ENCODE data around the gene AIFM2. TPM values are rescaled to one million over a fixed set of nuclear protein-coding genes. Genes with fewer than 3 reads are reported as not detected.

AIFM2 gene
- total RNA-seq, 1 donor from 2014 or later, result 10.6 TPM

Other genes with a start within 250 kb of the AIFM2 start
- gene MACROH2A2, start 80.0 kb downstream of the AIFM2 start, total RNA-seq, result 15.5 TPM
- gene TYSND1, start 13.9 kb upstream of the AIFM2 start, total RNA-seq, result 15.7 TPM
- 57.9 TPM for gene SAR1A, start 37.7 kb upstream of the AIFM2 start, total RNA-seq
- 79.3 TPM for gene PPA1, start 100.6 kb upstream of the AIFM2 start, total RNA-seq
- not detected for gene NPFFR1, start 151.2 kb upstream of the AIFM2 start, total RNA-seq
- 10.8 TPM for gene LRRC20, start 249.8 kb upstream of the AIFM2 start, total RNA-seq